ENCODE measurements around the gene KCNJ13.

The KCNJ13 gene

GRCh38 chr2:232776435-232776834, at the start of gene KCNJ13:
TSS of gene KCNJ13 (minus strand) at chr2:232776565. CDS start at chr2:232771362, 5,203 bp downstream.
- no peak for TF ChIP-seq CTCF (conservative IDR thresholded peaks at IDR 0.05; ENCODE audit: low read depth)
- no peak within 1 kb of the TSS for H3K27ac ChIP-seq
- CTCF ChIA-PET, result no interaction called here
- peak; percentile 3 for DNase-seq (ENCODE audit: low spot score)
- POLR2A ChIA-PET (ENCODE audit: low non-redundant PET), result no interaction called here

GRCh38 chr2:232817756-232818155, 41.4 kb upstream of the KCNJ13 start:
- no peak for TF ChIP-seq CTCF (conservative IDR thresholded peaks at IDR 0.05; ENCODE audit: low read depth)
- no peak overlapping the region for H3K27ac ChIP-seq
- no peak for DNase-seq (ENCODE audit: low spot score)
- CTCF ChIA-PET, result no interaction called here
- POLR2A ChIA-PET (ENCODE audit: low non-redundant PET), result no interaction called here

- no peak for DNase-seq (ENCODE audit: low spot score)
- CTCF ChIA-PET, result interaction anchor here (0.6 kb wide), 1 partner anchor 42 kb away, joined by 3 read pairs; no protein-coding TSS in a partner anchor
- H3K27ac ChIP-seq, result no peak overlapping the region
- TF ChIP-seq CTCF (conservative IDR thresholded peaks at IDR 0.05; ENCODE audit: low read depth), result no peak
- POLR2A ChIA-PET (ENCODE audit: low non-redundant PET), result no interaction called here
Measured at GRCh38 chr2:232816657-232817056, 40.3 kb upstream of the KCNJ13 start.

GRCh38 chr2:232815569-232815968, 39.2 kb upstream of the KCNJ13 start:
- DNase-seq (ENCODE audit: low spot score), result no peak
- no peak overlapping the region for H3K27ac ChIP-seq
- CTCF ChIA-PET, result no interaction called here
- no peak for TF ChIP-seq CTCF (conservative IDR thresholded peaks at IDR 0.05; ENCODE audit: low read depth)
- POLR2A ChIA-PET (ENCODE audit: low non-redundant PET), result interaction anchor here (0.6 kb wide), 1 partner anchor 356 kb away, joined by 3 read pairs; no protein-coding TSS in a partner anchor

- DNase-seq (ENCODE audit: low spot score), result no peak
- ChIA-PET POLR2A (ENCODE audit: low non-redundant PET) (no interaction called here), CTCF (interaction anchor here (0.6 to 1.1 kb wide), 2 partner anchors 27 to 81 kb away, joined by 3 to 4 read pairs; no protein-coding TSS in a partner anchor)
- no peak overlapping the region for H3K27ac ChIP-seq
- no peak for TF ChIP-seq CTCF (conservative IDR thresholded peaks at IDR 0.05; ENCODE audit: low read depth)
Measured at GRCh38 chr2:232810444-232810843, 34.1 kb upstream of the KCNJ13 start.

- ChIA-PET CTCF (interaction anchor here (0.6 to 1.1 kb wide), 2 partner anchors 26 to 80 kb away, joined by 3 to 4 read pairs; no protein-coding TSS in a partner anchor), POLR2A (ENCODE audit: low non-redundant PET) (no interaction called here)
- H3K27ac ChIP-seq, result no peak overlapping the region
- no peak for TF ChIP-seq CTCF (conservative IDR thresholded peaks at IDR 0.05; ENCODE audit: low read depth)
- DNase-seq (ENCODE audit: low spot score), result no peak
Measured at GRCh38 chr2:232809349-232810124, 33.2 kb upstream of the KCNJ13 start.

All from RWPE1 (cell line).